GM12873 (cell line): ENCODE results near the gene ATP8B2.

Source experiments
- CTCF ChIP-seq: IDR thresholded peaks from 2 replicates; pipeline ENCODE4 v1.5.1; 2012; ENCODE audit warnings: low read depth, mild to moderate bottlenecking, moderate library complexity, low read length, control low read depth; ENCODE audit not compliant: insufficient read depth; ENCODE audit errors: missing control alignments

ATP8B2 gene

GRCh38 chr1:154342836-154343472, 17.6 kb downstream of the ATP8B2 start:
- no peak for TF ChIP-seq CTCF

DNA sequence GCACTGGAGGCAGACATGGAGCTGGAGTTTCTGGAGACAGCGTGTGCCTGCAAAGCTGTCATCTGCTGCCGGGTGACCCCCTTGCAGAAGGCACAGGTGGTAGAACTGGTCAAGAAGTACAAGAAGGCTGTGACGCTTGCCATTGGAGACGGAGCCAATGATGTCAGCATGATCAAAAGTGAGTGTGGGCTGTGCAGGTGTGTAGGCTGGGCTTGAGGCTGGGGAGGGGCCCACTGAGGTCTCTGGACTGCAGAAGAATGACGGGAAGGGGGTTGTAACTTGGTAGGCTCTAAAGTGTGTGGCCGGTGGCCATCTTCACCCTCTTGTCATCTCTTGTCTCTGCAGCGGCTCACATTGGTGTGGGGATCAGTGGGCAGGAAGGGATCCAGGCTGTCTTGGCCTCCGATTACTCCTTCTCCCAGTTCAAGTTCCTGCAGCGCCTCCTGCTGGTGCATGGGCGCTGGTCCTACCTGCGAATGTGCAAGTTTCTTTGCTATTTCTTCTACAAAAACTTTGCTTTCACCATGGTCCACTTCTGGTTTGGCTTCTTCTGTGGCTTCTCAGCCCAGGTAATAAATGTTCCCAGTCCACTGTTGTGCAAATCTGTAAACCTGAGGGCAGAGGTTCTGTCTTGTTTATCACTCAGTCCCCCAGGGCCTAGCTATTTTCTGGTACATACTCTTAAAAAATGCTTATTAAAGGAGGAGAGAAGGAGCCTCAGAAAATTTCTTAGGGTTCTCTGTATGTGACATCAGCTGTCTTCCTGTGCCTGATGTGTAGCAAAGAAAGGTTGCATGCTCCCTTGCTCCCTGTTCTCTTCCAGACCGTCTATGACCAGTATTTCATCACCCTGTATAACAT, 19.9 kb downstream of the ATP8B2 start:
- TF ChIP-seq CTCF = peak; percentile 84

DNA sequence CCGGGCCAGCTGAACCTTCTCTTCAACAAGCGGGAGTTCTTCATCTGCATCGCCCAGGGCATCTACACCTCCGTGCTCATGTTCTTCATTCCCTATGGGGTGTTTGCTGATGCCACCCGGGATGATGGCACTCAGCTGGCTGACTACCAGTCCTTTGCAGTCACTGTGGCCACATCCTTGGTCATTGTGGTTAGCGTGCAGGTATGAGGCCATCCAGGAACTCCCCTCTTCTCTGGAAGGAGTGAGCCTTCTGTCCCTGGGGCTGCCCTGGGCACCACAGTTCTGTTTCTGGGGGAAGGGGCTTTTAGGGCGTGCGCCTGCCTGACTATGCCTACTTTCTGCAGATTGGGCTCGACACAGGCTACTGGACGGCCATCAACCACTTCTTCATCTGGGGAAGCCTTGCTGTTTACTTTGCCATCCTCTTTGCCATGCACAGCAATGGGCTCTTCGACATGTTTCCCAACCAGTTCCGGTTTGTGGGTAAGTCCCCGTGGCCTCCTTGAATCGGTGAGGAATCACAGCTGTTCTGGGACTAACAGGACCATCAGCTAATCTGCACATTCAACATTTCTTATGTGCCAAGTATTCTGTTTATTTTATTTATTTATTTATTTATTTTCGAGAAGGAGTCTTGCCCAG, 21.1 kb downstream of the ATP8B2 start:
- no peak for TF ChIP-seq CTCF

- TF ChIP-seq CTCF = no peak
These were observed 22.6 kb downstream of the ATP8B2 start for GRCh38 chr1:154347961-154348360.

DNA sequence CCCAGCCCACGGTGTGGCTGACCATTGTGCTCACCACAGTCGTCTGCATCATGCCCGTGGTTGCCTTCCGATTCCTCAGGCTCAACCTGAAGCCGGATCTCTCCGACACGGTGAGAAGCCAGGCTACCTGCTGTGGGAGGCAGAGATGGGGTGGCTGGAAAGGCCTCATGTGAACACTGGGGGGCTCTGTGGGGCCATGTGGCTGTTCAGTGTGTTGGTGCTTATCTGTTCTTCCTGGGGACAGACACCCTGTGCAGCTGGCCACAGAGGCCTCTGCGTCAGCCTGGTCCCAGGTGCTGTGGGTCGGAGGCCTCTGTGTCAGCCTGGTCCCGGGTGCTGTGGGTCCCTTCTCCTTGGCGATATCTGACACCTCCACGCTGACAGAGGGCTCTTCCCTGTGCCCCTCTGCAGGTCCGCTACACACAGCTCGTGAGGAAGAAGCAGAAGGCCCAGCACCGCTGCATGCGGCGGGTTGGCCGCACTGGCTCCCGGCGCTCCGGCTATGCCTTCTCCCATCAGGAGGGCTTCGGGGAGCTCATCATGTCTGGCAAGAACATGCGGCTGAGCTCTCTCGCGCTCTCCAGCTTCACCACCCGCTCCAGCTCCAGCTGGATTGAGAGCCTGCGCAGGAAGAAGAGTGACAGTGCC, 23.2 kb downstream of the ATP8B2 start:
- TF ChIP-seq CTCF = peak; percentile 41

DNA sequence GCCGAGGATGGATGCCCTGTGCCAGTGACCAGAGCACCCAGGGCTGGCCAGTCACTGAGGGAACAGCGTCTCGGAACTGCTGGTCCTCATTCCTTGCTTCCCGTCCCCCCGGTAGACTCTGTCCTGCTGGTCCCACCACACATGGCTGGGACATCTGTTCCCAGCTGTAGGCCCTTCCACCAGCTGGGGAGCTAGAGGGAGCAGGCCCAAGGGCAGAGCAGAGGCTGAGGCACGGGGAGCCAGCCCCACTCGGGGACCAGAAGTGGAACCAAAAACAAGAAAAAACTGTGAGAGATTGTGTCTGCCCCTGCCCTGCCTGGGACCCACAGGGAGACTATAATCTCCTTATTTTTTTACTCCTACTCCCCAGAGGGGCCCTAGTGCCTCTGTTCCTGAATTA, 23.8 kb downstream of the ATP8B2 start:
- TF ChIP-seq CTCF = no peak

GRCh38 chr1:154350383-154350782, 25.1 kb downstream of the ATP8B2 start:
- TF ChIP-seq CTCF = no peak
